ENCODE measurements around the gene ACTR5. TPM values are rescaled to one million over a fixed set of nuclear protein-coding genes. Genes with fewer than 3 reads are reported as not detected.

The ACTR5 gene
- total RNA-seq, 1 experiment from 2014 or later: 22.0 TPM

- TF ChIP-seq CTCF (IDR thresholded peaks at IDR 0.05 in 2 of 3, conservative IDR thresholded peaks at IDR 0.05 in 1 of 3; ENCODE audit: borderline replicate concordance in 1 of 3, insufficient read depth in 1 of 3, low read depth in 2 of 3, low read length in 2 of 3) (no peak), ELF1 (IDR thresholded peaks at IDR 0.05; ENCODE audit: borderline replicate concordance, low read depth) (no peak), CBX3 (IDR thresholded peaks at IDR 0.05; ENCODE audit: low read depth) (no peak), EZH2 (IDR thresholded peaks at IDR 0.05) (no peak), REST (IDR thresholded peaks at IDR 0.05; ENCODE audit: low read depth) (no peak), EGR1 (IDR thresholded peaks at IDR 0.05; ENCODE audit: low read depth) (no peak)
Measured at GRCh38 chr20:38732981-38733380, 15.3 kb upstream of the ACTR5 start (continued).

- Histone ChIP-seq H3K36me3 (ENCODE audit: control insufficient read depth in 1 of 2, insufficient read depth in 2 of 2, low read length in 2 of 2) (no peaks in the 10 kb centered on the region), H3K9me3 (ENCODE audit: control insufficient read depth in 1 of 2, insufficient read depth in 1 of 2, low read depth in 1 of 2, low read length in 2 of 2) (no peaks in the 10 kb centered on the region), H3K27ac (ENCODE audit: low read depth, low read length) (no peak overlapping the region), H3K4me3 (replicated peaks in 1 of 2; ENCODE audit: low read depth in 1 of 2, low read length in 2 of 2) (no peak overlapping the region), H3K9ac (ENCODE audit: low read length) (no peak overlapping the region), H3K4me2 (ENCODE audit: low read length) (no peak overlapping the region), H3K4me1 (ENCODE audit: control insufficient read depth in 1 of 2, insufficient read depth in 2 of 2, low read length in 2 of 2) (peaks cover 4 to 17% of the 10 kb centered on the region in 2 experiments; a peak in 3 of 4 replicates), H4K20me1 (ENCODE audit: insufficient read depth) (no peaks in the 10 kb centered on the region), H2AFZ (ENCODE audit: low read depth, low read length, poor library complexity, severe bottlenecking) (no peak overlapping the region), H3K79me2 (ENCODE audit: insufficient read depth, low read length) (no peaks in the 10 kb centered on the region), H3K9me2 (ENCODE audit: insufficient read depth) (no peaks in the 10 kb centered on the region), H3K27me3 (ENCODE audit: insufficient read depth, low read length) (no peaks in the 10 kb centered on the region)
- ATAC-seq (no peak), DNase-seq (ENCODE audit: low read depth, low spot score) (no peak)
- intact Hi-C loops (cut with micrococcal nuclease): no loop called here
- BruUV-seq (replicated peaks): no TSS peak
- ChIA-PET RAD21 (ENCODE audit: low non-redundant PET in 1 of 2, low total read pairs in 2 of 2, uncharacterized antibody in 2 of 2, unreplicated experiment in 2 of 2) (no interaction called here), CTCF (no interaction called here), POLR2A (no interaction called here)
- TF ChIP-seq REST (IDR thresholded peaks at IDR 0.05; ENCODE audit: low read depth): no peak
- TF ChIP-seq ZBTB33 (IDR thresholded peaks at IDR 0.05; ENCODE audit: extremely low read depth, insufficient replicate concordance, low read length): no peak
- TF ChIP-seq CBX3 (IDR thresholded peaks at IDR 0.05; ENCODE audit: low read depth): no peak
- no peak for TF ChIP-seq JUND (IDR thresholded peaks at IDR 0.05)
- no peak for TF ChIP-seq POLR2A (IDR thresholded peaks at IDR 0.05; ENCODE audit: borderline replicate concordance, extremely low read depth, insufficient read depth, insufficient read length)
- no peak for TF ChIP-seq EZH2 (IDR thresholded peaks at IDR 0.05)
- TF ChIP-seq SP1 (IDR thresholded peaks at IDR 0.05; ENCODE audit: low read depth): no peak
- TF ChIP-seq SRF (IDR thresholded peaks at IDR 0.05; ENCODE audit: low read depth): no peak
- TF ChIP-seq EZH2phosphoT487 (IDR thresholded peaks at IDR 0.05; ENCODE audit: borderline replicate concordance): no peak
- no peak for TF ChIP-seq ZFX (IDR thresholded peaks at IDR 0.05)
- TF ChIP-seq ZNF274 (IDR thresholded peaks at IDR 0.05; ENCODE audit: low read depth, low read length): no peak
Measured at GRCh38 chr20:38735172-38735571, 13.1 kb upstream of the ACTR5 start.

Data from HCT116 (cell line).